AG04450 (cell line): ENCODE measurements around the gene PTCHD1. TPM values are rescaled to one million over a fixed set of nuclear protein-coding genes. Genes with fewer than 3 reads are reported as not detected.

Source experiments
- CTCF ChIA-PET: fragments of 300-600, 350-600 bp; formaldehyde crosslinking; extraction: SDS; loops from one replicate; lab custom pipeline; 2022; ENCODE audit warnings: antibody characterized with exemption, inconsistent platforms; lab: Charles Lee
- POLR2A ChIA-PET: fragments of 350-600 bp; formaldehyde crosslinking; extraction: SDS; loops from one replicate; lab custom pipeline; 2021; ENCODE audit warnings: antibody characterized with exemption, inconsistent platforms; lab: Yijun Ruan, JAX
- DNase-seq: peaks from one replicate; pipeline ENCODE4 v3.0.0-alpha.2; 2011; ENCODE audit warnings: low read depth, low spot score
- H3K27ac ChIP-seq: one replicate; pipeline ENCODE4 v1.5.1; 2012; ENCODE audit warnings: low read depth, low read length, control low read depth
- H3K27me3 ChIP-seq: one replicate; pipeline ENCODE4 v1.6.0; 2012; ENCODE audit warnings: low read length; ENCODE audit not compliant: control insufficient read depth, insufficient read depth
- H3K4me3 ChIP-seq: 2 replicates; pipeline ENCODE4 v1.5.1; 2011; ENCODE audit warnings: mild to moderate bottlenecking, low read depth, low read length, control low read depth
- H3K9me3 ChIP-seq: 2 replicates; pipeline ENCODE4 v1.5.1; 2012; ENCODE audit warnings: low read length; ENCODE audit not compliant: control insufficient read depth, insufficient read depth
- CTCF ChIP-seq: IDR thresholded peaks from 2 replicates; pipeline ENCODE4 v1.5.1; 2011; ENCODE audit warnings: low read depth, low read length, control low read depth, inconsistent platforms
- polyA plus RNA-seq: library from polyadenylated mRNA; depleted of rRNA; stranded (reverse); fragments of >200 nt; gene quantifications from 2 replicates; pipeline ENCODE4 v1.2.3, GENCODE V29; 2011

Gene PTCHD1
- polyA plus RNA-seq, 1 experiment, result not detected

DNA sequence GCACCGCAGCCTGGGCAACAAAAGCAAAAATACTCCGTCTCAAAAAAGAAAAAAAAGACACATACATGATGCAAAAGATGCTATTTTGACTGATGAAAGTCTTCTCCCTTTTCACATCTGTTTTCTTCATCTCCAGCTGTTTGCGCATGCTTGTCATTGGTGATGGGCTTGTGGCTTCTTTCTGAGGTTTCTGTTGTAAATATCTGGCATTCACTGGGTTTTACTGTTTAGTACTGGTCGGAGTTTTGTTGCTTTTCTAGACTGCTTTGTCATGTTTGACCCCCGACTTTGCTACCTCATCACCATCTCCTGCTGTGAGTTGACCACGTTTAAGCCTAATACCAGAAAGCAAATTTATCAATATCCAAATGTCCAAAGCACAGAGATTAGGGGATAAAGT lies 34.4 kb downstream of the PTCHD1 start:
- no peak overlapping the region for H3K27ac ChIP-seq
- no peaks in the 10 kb centered on the region for H3K27me3 ChIP-seq
- DNase-seq, result no peak
- no peak for TF ChIP-seq CTCF
- H3K4me3 ChIP-seq, result no peak overlapping the region
- POLR2A ChIA-PET, result no interaction called here
- no peaks in the 10 kb centered on the region for H3K9me3 ChIP-seq
- CTCF ChIA-PET, result no interaction called here

DNA sequence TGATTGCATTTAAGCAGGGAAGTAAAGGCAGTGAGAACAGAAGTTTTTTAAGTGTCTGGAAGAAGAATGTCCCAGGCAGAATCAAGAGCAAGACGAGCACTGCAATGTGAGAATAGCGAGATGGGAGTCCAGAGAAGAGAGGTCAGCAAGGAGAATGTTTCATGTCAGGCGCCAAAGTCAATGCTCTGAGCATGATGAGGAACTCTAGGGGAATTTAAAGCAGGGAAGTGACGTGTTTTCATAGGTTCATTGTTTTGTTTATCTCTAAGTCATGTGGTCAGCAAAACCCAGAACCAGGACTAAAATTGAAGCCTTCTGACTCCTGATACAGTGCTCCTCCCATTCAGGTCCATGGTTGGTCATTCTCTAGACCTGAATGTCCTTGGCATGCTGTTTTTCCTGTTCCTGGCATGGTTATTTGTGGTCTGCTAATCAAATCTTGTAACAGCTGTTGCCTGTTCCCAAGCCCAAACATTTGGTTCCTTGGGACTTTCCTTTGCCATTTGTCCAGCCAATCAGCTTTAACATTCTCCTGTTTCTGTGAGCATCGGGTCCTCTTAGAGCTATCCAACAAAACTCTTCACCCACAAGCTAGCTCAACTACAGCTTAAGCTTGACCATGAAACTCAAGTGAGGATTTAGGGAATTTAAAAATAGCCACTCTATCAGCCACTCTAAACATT lies 37.7 kb downstream of the PTCHD1 start:
- no peak overlapping the region for H3K27ac ChIP-seq
- no peak overlapping the region for H3K4me3 ChIP-seq
- H3K9me3 ChIP-seq, result no peaks in the 10 kb centered on the region
- H3K27me3 ChIP-seq, result no peaks in the 10 kb centered on the region
- CTCF ChIA-PET, result no interaction called here
- DNase-seq, result no peak
- POLR2A ChIA-PET, result no interaction called here
- TF ChIP-seq CTCF, result no peak

- POLR2A ChIA-PET, result no interaction called here
- no peak overlapping the region for H3K4me3 ChIP-seq
- no peaks in the 10 kb centered on the region for H3K9me3 ChIP-seq
- no peak for TF ChIP-seq CTCF
- no peaks in the 10 kb centered on the region for H3K27me3 ChIP-seq
- CTCF ChIA-PET, result no interaction called here
- H3K27ac ChIP-seq, result no peak overlapping the region
- DNase-seq, result peak; percentile 7
Measured at GRCh38 chrX:23373129-23373804, 38.6 kb downstream of the PTCHD1 start.

- ChIA-PET POLR2A (no interaction called here), CTCF (no interaction called here)
- no peak overlapping the region for H3K27ac ChIP-seq
- DNase-seq, result no peak
- no peaks in the 10 kb centered on the region for H3K9me3 ChIP-seq
- H3K27me3 ChIP-seq, result no peaks in the 10 kb centered on the region
- H3K4me3 ChIP-seq, result no peak overlapping the region
- no peak for TF ChIP-seq CTCF
Measured at GRCh38 chrX:23374291-23374690, 39.6 kb downstream of the PTCHD1 start.

- CTCF ChIA-PET, result no interaction called here
- POLR2A ChIA-PET, result no interaction called here
- no peak overlapping the region for H3K27ac ChIP-seq
- TF ChIP-seq CTCF, result no peak
- DNase-seq, result no peak
- H3K27me3 ChIP-seq, result no peaks in the 10 kb centered on the region
- no peak overlapping the region for H3K4me3 ChIP-seq
- H3K9me3 ChIP-seq, result no peaks in the 10 kb centered on the region
Measured at GRCh38 chrX:23376581-23376980, 41.9 kb downstream of the PTCHD1 start.
